ENCODE data around the gene MTUS2.

Gene MTUS2

GRCh38 chr13:28817204-28817603, 2.9 kb upstream of the MTUS2 start:
- H3K4me3 ChIP-seq (replicated peaks; ENCODE audit: low read depth, low read length): no peak overlapping the region
- DNase-seq (ENCODE audit: extremely low read depth, low read depth): no peak

GRCh38 chr13:28819046-28819730, 951 bp upstream of the MTUS2 start:
- TF ChIP-seq CTCF (IDR thresholded peaks at IDR 0.05; ENCODE audit: low read depth, low read length, missing control alignments): no peak
- no peak overlapping the region for H3K4me3 ChIP-seq (replicated peaks; ENCODE audit: low read depth, low read length)
- DNase-seq (ENCODE audit: extremely low read depth, low read depth): no peak

More at GRCh38 chr13:28817204-28817603, 2.9 kb upstream of the MTUS2 start:
- TF ChIP-seq CTCF (IDR thresholded peaks at IDR 0.05; ENCODE audit: low read depth, low read length, missing control alignments): peak; percentile 15

GRCh38 chr13:28819735-28820098, 422 bp upstream of the MTUS2 start:
- DNase-seq (ENCODE audit: extremely low read depth, low read depth): no peak
- H3K4me3 ChIP-seq (replicated peaks; ENCODE audit: low read depth, low read length): no peak overlapping the region
- TF ChIP-seq CTCF (IDR thresholded peaks at IDR 0.05; ENCODE audit: low read depth, low read length, missing control alignments): no peak

- no peak for DNase-seq (ENCODE audit: extremely low read depth, low read depth)
- no peak for TF ChIP-seq CTCF (IDR thresholded peaks at IDR 0.05; ENCODE audit: low read depth, low read length, missing control alignments)
- H3K4me3 ChIP-seq (replicated peaks; ENCODE audit: low read depth, low read length): no peak overlapping the region
Observed at GRCh38 chr13:28822151-28822550, 2.0 kb downstream of the MTUS2 start.

- no peak overlapping the region for H3K4me3 ChIP-seq (replicated peaks; ENCODE audit: low read depth, low read length)
- TF ChIP-seq CTCF (IDR thresholded peaks at IDR 0.05; ENCODE audit: low read depth, low read length, missing control alignments): no peak
- no peak for DNase-seq (ENCODE audit: extremely low read depth, low read depth)
Observed at GRCh38 chr13:28822801-28823200, 2.7 kb downstream of the MTUS2 start.

- DNase-seq (ENCODE audit: extremely low read depth, low read depth): no peak
- TF ChIP-seq CTCF (IDR thresholded peaks at IDR 0.05; ENCODE audit: low read depth, low read length, missing control alignments): no peak
- H3K4me3 ChIP-seq (replicated peaks; ENCODE audit: low read depth, low read length): no peak overlapping the region
Observed at GRCh38 chr13:28825379-28825778, 5.2 kb downstream of the MTUS2 start.

- no peak for DNase-seq (ENCODE audit: extremely low read depth, low read depth)
- no peak overlapping the region for H3K4me3 ChIP-seq (replicated peaks; ENCODE audit: low read depth, low read length)
- TF ChIP-seq CTCF (IDR thresholded peaks at IDR 0.05; ENCODE audit: low read depth, low read length, missing control alignments): no peak
Observed at GRCh38 chr13:28826368-28826767, 6.2 kb downstream of the MTUS2 start.

All from HFF-Myc (cell line).